Neural crest cell (in vitro differentiated cells): Measurements from ENCODE around the gene CXCL6. TPM values are rescaled to one million over a fixed set of nuclear protein-coding genes. Genes with fewer than 3 reads are reported as not detected.

Source experiments
- DNase-seq: peaks from one replicate; pipeline ENCODE4 v3.0.0; 2021; ENCODE audit warnings: low read depth, mixed read lengths, low spot score
- H3K27ac Mint-ChIP-seq: one replicate; pipeline ENCODE4 v1.8.0; 2021; ENCODE audit warnings: mild to moderate bottlenecking, mixed read lengths; ENCODE audit not compliant: unreplicated experiment
- H3K27me3 Mint-ChIP-seq: 2 replicates; pipeline ENCODE4 v1.8.0; 2021; ENCODE audit warnings: low read depth, mild to moderate bottlenecking, mixed read lengths
- H3K36me3 Mint-ChIP-seq: 2 replicates; pipeline ENCODE4 v1.8.0; 2021; ENCODE audit warnings: low read depth, mild to moderate bottlenecking, mixed read lengths
- H3K4me1 Mint-ChIP-seq: 2 replicates; pipeline ENCODE4 v1.8.0; 2021; ENCODE audit warnings: mixed read lengths
- H3K4me3 Mint-ChIP-seq: one replicate; pipeline ENCODE4 v1.8.0; 2021; ENCODE audit warnings: mild to moderate bottlenecking, mixed read lengths
- H3K9me3 Mint-ChIP-seq: 2 replicates; pipeline ENCODE4 v1.8.0; 2021; ENCODE audit warnings: mixed read lengths
- total RNA-seq: library from RNA; stranded (reverse); gene quantifications from 2 replicates; pipeline ENCODE4 v1.2.1, GENCODE V29; 2021
- TF ChIP-seq, protein P1 (sequence below): fragments of 200-600 bp; sonication (generic); conservative IDR thresholded peaks from 2 replicates; pipeline ENCODE4 v1.5.0; 2021; ENCODE audit warnings: antibody characterized with exemption, mild to moderate bottlenecking

Gene CXCL6
- total RNA-seq, 1 donor from 2014 or later: not detected

DNA sequence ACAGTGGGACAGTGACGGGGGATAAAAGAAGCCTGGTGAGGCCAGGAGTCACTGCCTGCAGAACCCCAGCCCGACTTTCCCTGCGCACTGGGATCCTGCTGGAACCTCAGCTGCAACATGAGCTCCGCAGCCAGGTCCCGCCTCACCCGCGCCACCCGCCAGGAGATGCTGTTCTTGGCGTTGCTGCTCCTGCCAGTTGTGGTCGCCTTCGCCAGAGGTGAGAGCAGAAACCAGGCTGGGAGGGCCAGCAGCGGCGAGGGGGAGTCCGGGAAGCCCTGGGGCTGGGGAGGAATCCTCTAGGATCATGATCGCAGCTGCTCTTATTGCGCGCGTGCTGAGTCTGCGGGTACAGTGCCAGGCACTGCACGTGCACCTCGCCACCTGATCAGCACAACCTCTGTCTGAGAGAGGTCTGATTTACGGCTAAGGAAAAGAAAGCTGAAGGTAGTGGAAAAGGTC, 16.8 kb downstream of the CXCL6 start, which contains the start of gene PF4V1:
Gene PF4V1 (plus strand): TSS at position 51 of the 459 bp plus-strand sequence. CDS start 67 bp downstream, at position 118.
- TF ChIP-seq, protein P1, sequence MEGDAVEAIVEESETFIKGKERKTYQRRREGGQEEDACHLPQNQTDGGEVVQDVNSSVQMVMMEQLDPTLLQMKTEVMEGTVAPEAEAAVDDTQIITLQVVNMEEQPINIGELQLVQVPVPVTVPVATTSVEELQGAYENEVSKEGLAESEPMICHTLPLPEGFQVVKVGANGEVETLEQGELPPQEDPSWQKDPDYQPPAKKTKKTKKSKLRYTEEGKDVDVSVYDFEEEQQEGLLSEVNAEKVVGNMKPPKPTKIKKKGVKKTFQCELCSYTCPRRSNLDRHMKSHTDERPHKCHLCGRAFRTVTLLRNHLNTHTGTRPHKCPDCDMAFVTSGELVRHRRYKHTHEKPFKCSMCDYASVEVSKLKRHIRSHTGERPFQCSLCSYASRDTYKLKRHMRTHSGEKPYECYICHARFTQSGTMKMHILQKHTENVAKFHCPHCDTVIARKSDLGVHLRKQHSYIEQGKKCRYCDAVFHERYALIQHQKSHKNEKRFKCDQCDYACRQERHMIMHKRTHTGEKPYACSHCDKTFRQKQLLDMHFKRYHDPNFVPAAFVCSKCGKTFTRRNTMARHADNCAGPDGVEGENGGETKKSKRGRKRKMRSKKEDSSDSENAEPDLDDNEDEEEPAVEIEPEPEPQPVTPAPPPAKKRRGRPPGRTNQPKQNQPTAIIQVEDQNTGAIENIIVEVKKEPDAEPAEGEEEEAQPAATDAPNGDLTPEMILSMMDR: no peak
- no peak for DNase-seq

DNA sequence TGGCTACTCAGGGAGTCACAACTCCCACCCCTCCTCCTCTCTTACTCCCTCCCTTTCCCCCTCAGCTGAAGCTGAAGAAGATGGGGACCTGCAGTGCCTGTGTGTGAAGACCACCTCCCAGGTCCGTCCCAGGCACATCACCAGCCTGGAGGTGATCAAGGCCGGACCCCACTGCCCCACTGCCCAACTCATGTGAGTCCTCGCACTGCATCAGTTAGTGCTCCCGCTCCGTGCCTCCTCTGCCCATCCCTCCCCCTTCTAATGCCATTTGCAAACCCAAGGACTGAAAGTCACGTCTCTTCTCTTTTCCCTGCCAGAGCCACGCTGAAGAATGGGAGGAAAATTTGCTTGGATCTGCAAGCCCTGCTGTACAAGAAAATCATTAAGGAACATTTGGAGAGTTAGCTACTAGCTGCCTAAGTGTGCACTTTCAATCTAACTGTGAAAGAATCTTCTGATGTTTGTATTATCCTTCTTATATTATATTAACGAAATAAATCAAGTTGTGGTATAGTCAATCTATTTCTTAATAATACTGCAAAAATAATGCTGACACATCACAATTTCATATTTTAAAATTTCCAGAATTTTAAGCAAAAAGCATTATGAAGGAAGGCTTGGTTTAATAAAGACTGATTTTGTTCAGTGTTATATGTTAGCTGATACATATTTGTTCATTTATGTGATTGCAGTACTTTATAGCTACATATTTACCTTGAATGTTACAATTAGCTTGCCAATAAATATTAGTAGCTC, 17.4 kb downstream of the CXCL6 start:
- peaks cover 15% of the 10 kb centered on the region for H3K27me3 Mint-ChIP-seq
- no peaks in the 10 kb centered on the region for H3K4me1 Mint-ChIP-seq
- H3K9me3 Mint-ChIP-seq: no peaks in the 10 kb centered on the region
- H3K27ac Mint-ChIP-seq: no peak overlapping the region
- no peak overlapping the region for H3K4me3 Mint-ChIP-seq
- no peak for DNase-seq
- no peaks in the 10 kb centered on the region for H3K36me3 Mint-ChIP-seq
- TF ChIP-seq, protein P1: no peak

More for the DNA sequence above, 16.8 kb downstream of the CXCL6 start, which contains the start of gene PF4V1:
- H3K4me1 Mint-ChIP-seq: no peaks in the 10 kb centered on the region
- no peaks in the 10 kb centered on the region for H3K36me3 Mint-ChIP-seq
- peaks cover 15% of the 10 kb centered on the region for H3K27me3 Mint-ChIP-seq
- peak within 1 kb of the TSS; percentile 75 for H3K27ac Mint-ChIP-seq
- no peak within 1 kb of the TSS for H3K4me3 Mint-ChIP-seq
- no peaks in the 10 kb centered on the region for H3K9me3 Mint-ChIP-seq

DNA sequence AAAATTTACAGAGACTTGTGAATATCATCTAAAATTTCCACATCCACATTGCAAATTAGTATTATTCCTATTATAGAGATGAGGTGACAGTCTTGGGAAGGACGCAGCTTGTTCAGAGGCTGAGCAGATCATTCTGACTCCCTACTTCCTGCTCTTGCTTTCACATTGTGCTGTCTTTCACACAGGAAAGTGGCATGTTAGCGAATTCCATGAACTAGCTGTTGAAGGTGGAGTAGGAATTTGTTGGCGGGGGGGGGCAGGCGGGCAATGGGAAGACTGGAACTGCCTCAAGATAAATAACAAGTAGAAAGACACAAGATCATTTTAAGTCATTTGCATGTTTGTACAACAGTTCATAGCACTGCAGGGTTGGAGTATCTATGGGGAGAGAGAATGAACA, 18.9 kb downstream of the CXCL6 start:
- H3K27ac Mint-ChIP-seq: peak overlapping the region; percentile 75

DNA sequence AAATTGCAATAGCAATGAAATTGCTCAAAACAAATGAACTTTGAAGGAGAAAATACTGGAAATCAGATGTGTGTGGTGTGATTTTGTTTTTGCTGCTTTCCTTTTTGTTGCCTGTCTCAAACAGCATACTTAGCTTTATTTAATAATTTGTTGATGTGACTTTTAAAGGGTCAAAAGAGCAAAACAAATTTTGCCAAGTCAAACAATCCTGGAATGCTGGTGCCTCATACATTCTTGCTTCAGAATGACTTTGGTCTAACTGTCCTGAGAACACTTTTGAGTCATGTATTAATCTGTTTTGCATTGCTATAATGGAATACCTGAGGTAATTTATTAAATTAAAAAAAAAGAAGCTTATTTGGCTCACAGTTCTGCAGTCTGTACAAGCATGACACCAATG, 20.0 kb downstream of the CXCL6 start:
- TF ChIP-seq, protein P1: no peak
- Mint-ChIP-seq H3K36me3 (no peaks in the 10 kb centered on the region), H3K9me3 (no peaks in the 10 kb centered on the region), H3K4me1 (no peaks in the 10 kb centered on the region), H3K27ac (no peak overlapping the region), H3K27me3 (peaks cover 15% of the 10 kb centered on the region), H3K4me3 (no peak overlapping the region)
- DNase-seq: no peak

More for the DNA sequence above, 18.9 kb downstream of the CXCL6 start:
- no peaks in the 10 kb centered on the region for H3K4me1 Mint-ChIP-seq
- no peak overlapping the region for H3K4me3 Mint-ChIP-seq
- H3K9me3 Mint-ChIP-seq: no peaks in the 10 kb centered on the region
- H3K36me3 Mint-ChIP-seq: no peaks in the 10 kb centered on the region
- H3K27me3 Mint-ChIP-seq: peaks cover 15% of the 10 kb centered on the region
- no peak for DNase-seq
- TF ChIP-seq, protein P1: no peak

DNA sequence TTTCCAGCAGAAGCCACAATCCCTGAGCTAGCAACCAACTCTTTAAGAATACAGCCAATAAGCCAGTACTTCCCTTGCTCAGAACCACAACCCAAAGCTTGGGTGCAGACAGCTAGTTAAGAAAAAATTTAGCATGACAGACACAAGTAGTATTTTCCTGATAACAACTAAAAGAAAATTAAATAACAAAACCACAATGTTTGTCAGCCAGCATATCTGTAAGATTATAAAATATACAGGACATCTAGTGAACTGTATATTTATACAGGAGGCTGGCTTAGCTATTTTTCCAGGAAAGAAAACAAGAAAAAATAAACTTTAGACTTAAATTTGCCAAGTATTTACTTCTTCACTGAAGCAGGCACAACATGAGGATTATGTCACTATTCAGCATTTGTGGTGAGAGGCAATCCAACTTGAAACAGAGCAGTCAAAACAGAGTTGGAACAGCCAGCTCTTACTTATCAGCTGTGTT, 23.2 kb downstream of the CXCL6 start:
- H3K27me3 Mint-ChIP-seq: peaks cover 10% of the 10 kb centered on the region
- no peak overlapping the region for H3K4me3 Mint-ChIP-seq
- no peaks in the 10 kb centered on the region for H3K36me3 Mint-ChIP-seq
- no peak overlapping the region for H3K27ac Mint-ChIP-seq
- TF ChIP-seq, protein P1: no peak
- no peaks in the 10 kb centered on the region for H3K4me1 Mint-ChIP-seq
- DNase-seq: no peak
- H3K9me3 Mint-ChIP-seq: no peaks in the 10 kb centered on the region
